ENCODE data around the gene PRKAG2.

PRKAG2 gene

DNA sequence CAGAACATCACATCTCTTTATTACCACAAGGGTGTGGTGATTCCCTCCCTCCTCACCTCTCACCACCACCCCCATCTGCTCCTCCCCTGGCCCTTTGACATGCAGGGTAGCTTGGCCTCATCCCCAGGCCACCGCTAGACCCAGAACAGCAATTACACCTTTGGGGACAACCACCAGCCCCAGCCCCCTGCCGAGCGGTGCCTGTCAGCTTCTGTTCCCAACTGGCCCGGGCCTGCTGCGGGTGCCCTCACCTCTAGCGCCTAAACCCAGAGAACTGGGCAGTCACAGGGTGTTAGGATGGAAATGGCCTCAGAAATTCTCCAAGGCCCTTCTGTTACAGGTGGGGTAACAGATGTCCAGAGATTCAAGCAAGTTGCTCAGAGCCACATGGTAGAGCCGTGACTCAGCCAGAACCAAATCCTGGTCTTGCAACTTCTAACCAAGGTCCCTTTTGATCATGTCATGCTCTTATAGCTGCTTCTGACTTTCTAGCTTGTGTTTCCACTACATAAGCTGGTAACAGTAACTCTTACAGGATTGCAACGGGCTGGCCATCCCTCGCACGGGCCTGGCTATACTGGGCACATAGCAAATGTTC is 78.0 kb downstream of the PRKAG2 start:
- peak; percentile 35 to 78 for DNase-seq

- peak; percentile 83 to 93 for DNase-seq
Measured at GRCh38 chr7:151797667-151798307, 79.1 kb downstream of the PRKAG2 start.

- DNase-seq = peak; percentile 74 to 82
Measured at GRCh38 chr7:151796871-151797537, 79.9 kb downstream of the PRKAG2 start.

GRCh38 chr7:151796091-151796870 is 80.6 kb downstream of the PRKAG2 start:
- peak; percentile 95 to 98 for DNase-seq

DNA sequence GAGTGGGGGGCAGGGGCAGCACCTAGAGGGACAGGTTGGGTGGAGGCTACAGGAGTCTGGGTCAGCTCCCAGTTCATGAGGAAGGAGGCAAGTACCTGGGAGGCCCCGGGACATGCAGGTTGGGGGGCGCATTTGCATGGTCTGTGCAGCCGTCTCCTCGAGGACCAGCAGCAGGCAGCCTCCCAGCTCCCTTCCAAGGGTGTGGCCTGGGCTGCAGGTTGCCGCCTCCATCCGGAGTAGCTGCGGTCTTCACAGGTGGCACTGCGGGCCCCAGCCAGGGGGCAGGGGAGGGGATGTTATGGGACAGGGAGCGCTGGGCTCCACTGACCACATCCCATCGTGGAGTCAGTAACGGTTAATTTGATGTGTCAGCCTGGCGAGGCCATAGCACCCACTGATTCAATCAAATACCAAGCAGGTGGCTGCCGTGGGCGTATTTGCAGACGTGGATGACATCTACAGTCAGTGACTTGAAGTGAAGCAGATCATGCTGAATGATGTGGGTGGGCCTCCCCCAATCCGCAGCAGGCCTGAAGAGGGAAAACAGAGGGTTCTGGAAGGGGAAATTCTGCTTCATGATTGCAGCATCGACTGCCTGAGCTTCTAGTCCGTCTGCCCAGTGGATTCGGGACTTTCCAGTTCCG is 81.6 kb downstream of the PRKAG2 start:
- peak; percentile 93 to 98 for DNase-seq

- no peak for DNase-seq
Measured at GRCh38 chr7:151794508-151795167, 82.3 kb downstream of the PRKAG2 start.

DNA sequence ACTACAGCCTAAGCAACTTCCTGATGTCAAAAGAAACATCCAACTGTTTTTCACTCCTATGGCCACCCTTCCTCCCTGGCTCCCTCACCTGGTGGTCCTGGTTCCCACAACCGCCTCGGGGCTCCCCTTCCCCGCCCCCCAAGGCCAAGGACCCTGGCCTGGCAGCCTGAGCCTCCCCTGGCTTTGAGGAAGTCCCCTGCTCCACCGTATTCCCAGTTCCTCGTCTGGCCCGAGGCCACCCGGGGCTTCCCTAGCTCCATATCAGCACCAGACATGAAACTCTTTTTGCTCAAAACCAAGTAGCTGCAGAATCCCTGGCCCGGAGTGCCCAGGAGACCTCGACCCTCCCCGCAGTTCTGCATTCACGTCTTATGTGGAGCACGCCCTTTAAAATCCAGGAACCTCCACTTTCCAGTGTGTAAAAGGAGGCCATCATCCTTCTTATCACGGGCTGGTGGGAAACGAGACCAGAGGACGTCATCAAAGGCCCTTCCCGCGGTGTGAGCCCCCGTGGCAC is 82.9 kb downstream of the PRKAG2 start:
- DNase-seq = peak; percentile 23 to 66

DNA sequence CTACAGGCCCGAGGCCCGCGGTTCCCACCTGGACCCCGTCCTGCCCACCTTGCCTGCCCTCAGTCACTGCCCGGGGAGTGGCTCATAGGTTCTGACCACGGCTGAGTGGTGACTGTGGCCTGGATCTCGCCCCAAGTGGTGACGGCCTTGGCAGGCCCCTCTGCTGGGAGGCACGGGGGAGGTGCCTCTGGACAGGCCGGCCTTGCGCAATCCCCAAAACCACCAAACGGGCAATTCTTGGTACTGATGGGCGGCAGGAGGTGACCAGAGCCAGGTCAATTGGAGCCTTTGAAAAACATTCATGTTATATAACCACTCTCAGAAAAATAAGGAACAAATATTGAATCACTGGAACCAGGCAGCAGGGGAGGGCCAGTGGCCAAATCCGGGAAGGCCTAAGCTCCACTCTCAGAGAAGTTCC is 83.4 kb downstream of the PRKAG2 start:
- DNase-seq = peak; percentile 71 to 80

DNA sequence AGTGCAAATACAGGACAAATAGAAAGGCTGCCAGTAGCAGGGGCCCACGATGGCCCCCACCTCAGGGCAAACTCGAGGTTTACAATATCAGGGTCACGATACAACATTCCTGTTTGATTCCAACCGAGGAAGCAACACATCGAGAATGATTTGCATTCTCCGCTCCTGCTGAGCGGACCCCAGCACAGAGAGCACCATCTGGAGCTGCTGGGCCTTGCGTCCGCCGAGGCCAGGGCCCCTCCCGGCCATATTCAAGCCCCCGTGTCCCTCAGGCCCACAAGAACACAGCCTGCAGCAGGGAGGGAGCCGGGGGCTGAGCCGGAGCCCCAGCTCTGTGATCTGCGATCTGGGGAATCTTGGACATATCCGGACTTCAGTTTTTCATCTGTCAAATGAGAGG is 84.3 kb downstream of the PRKAG2 start:
- no peak for DNase-seq

DNA sequence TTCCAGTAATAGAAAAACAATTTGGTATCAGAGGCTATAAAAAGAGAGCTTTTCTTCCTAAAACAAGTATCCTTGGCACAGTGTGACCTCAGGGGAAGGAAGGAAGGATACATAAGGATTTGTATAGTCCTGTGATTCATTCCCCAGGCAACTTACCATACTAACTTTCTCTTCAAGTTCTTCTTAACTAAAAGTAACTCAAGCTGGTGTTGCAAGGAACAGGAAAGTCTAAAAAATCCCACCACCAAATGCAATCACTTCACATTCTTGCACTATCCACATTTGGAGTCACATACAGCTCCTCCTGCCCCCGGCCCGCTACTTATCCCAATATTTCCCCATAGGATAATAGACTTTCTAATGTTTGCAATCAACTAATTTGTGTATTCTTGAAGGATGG is 84.8 kb downstream of the PRKAG2 start:
- peak; percentile 33 to 34 for DNase-seq

DNA sequence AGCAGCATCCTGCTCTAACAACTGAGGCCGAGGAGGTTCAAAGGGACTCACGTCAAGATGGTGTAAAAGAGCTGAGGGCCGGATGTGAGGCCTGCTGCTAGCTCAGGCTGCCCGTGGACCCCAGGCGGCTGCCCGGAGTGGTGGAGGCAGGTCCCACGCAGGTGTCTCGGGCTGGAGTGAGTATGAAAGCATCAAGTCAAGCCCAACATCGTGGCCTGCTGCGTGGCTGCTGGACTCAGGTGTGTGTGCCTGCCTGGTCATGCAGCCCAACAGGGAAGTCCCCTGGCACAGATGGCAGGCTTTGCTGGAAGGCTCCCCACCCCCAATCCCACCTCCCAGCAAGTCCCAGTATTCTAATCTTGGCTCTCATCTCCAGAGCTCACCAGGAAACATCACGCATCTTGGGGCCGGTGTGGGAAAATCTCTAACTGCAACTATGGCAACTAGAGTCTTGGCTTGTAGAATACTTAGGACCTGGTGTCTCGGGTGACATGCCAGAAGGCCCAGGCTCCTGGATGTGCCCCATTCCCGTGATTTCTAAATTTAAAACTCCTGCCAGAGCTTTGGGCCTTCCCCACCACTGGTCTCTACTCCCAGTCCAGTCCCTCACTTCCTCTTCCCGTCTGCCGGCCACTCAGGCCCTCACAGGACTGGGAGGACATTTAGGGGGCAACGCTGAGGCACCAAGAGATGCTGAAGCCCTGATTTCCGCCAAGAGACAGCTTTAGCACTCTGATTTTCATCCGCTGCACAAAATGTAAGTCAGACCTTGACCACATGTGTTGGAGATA is 85.9 kb downstream of the PRKAG2 start:
- DNase-seq = no peak

DNA sequence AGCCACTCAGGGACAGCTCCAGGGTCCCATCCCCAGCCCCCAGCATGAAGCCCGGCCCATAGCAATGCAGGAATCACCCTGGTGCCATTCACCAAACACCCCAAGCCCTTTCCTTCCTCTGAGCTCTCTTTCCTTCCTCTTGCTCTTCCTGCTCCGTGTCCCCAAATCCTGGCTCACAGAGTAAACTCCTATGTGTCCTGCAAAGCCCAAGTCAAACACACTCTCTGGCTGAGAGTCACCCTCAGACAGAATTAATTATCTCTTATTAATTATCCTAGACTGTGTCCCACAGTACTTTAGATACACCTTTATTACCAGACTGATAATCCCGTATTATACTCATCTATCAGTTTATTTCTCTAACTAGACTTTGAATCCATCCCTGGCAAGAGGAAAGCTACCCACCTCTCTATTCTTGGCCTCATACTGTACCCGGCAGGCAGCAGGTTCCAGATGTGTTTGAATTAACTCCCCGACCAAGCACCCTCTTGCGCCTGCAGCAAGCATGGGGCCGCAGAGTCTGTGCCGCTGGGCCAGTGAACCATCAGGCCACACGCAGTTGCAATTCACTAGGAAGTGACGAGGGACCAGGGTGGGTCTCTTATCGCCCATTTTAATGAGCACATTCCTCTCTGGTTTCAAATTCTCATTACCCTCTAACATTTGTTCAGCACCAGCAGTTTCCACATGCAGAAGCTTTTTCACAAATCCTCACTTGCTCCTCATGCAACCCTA is 86.7 kb downstream of the PRKAG2 start:
- DNase-seq = no peak

GRCh38 chr7:151789380-151789947 is 87.5 kb downstream of the PRKAG2 start:
- no peak for DNase-seq

DNA sequence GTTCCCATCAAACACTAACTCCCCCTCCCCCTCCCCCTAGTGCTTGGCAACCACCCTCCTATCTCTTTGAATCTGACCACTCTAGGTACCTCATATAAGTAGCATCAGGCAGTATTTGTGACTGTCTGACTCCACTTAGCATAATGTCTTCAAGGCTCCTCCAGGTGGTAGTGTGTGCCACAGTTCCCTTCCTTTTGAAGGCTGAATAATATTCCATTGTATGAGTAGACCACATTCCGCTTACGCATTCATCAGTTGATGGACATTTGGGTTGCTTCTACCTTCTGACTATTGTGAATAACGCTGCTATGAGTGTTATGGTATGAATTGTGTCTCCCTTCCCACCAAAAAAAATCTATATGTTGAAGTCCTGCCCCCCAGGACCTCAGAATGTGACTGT is 89.6 kb downstream of the PRKAG2 start:
- no peak for DNase-seq

- DNase-seq = peak in 1 of 2 donors; percentile 34
Measured at GRCh38 chr7:151786936-151787335, 90.0 kb downstream of the PRKAG2 start.

DNA sequence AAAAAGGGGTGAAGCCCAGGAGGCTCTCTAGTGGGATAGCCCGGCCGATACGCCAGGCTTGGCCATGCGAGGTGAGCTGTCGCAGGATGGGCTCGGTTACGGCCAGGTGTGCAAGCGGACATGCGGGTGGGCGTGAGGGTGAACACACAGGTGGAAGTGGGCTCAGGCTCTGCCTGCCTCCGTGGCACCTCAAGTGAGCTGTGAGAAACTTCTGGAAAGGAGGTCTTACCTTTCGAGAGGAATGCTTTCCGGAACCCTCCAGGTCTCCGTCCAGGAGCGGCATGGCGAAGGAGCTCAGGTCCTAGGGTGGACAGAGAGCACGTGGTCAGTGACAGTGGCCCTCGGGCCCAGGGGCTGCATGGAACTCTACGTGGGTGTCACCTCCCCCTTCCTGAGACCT is 90.7 kb downstream of the PRKAG2 start:
- no peak for DNase-seq

DNA sequence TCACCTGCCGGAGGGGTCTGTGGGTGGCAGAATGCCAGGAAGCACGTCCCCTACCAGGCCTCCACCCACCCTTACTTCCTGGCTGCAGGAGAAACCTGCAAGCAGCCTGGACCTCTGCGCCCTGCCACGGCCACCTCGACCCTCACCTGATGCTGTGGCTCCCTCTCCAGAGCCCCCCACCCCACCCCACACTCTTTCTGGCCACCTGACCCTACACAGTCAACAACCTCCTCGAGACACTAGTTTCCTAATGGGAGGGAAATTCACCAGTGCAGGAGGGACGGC is 91.3 kb downstream of the PRKAG2 start:
- DNase-seq = no peak

DNA sequence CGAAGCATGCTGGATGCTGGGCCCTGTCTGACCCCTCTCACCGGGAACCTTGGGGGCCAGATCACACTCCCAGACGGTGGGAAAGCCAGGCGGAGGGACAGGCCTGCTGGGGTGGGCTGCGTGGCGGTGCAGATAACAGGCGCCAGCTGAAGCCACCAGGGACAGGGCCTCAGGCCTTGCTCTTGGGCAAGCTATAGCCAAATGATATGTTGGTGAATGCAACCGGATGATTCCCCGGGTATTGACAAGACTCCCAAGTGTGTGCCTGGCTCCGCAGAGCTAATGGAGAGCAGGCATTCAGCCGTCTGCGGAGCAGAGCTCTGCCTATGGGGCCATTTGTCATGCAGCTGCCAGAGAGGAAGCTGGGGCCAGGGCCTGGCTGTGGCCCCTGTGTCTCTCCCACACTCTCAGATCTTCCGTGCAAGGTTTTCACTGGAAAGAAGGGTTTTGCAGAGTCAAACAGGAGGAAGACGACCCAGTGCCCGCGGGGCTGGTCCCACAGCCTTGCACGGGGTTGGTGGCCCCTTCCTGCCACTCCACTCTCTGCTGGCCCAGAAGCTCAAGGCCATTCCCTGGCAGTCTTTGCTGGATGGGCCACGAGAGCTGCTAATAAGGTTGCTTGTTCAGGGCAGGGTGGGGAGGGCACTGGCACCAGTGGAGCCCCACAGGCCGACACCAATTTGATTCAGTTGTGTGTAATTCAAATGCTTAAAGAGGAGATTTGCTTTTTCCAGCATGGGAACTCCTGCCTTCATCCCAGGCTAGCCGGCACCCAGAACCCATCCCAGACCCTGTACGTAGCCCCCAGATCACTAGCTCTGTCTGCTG is 91.8 kb downstream of the PRKAG2 start:
- no peak for DNase-seq

- DNase-seq = no peak
Measured at GRCh38 chr7:151783958-151784575, 92.8 kb downstream of the PRKAG2 start.
